ENCODE data around the gene IL1B. TPM values are rescaled to one million over a fixed set of nuclear protein-coding genes. Genes with fewer than 3 reads are reported as not detected.

The IL1B gene
- total and polyA plus RNA-seq, 2 of the 8 experiments (the other 6 are each of a cell fraction or from before 2014, with no cell fraction given) = not detected

DNA sequence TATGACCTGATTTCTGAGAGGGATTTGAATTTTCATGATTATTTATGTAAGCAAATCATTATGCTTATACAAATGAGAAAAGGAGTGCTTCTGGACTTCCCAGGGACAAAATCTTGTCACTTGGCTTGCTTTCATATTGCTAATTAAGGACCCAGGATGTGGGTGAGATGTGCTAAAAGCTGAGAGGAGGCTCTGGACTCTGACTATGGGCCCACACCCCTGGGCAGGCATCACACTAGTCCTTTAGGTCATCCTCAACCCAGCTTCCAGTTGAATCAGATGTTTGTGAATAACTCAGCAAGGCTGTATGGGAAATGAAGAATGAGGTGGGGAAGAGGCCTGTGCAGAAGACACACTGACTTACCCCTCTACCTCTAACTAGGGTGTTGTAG, 11.9 kb downstream of the IL1B start:
- Histone ChIP-seq H2AK5ac (ENCODE audit: low read depth, low read length) (no peak overlapping the region), H3K27me3 (replicated peaks in 1 of 4; ENCODE audit: control insufficient read depth in 3 of 4, extremely low read depth in 1 of 4, insufficient read depth in 3 of 4, low read length in 3 of 4) (peaks cover 0 to 2% (median 0%) of the 10 kb centered on the region in 4 experiments; a peak in 1 of 7 replicates), H4K8ac (ENCODE audit: extremely low read depth, insufficient read depth, low read length) (no peak overlapping the region), H2AFZ (ENCODE audit: low read length) (no peak overlapping the region), H3K9ac (replicated peaks in 1 of 4; ENCODE audit: extremely low read depth in 1 of 4, low read depth in 3 of 4, low read length in 3 of 4) (no peak overlapping the region), H3K79me2 (ENCODE audit: control insufficient read depth in 1 of 2, insufficient read depth in 2 of 2, low read length in 2 of 2) (no peaks in the 10 kb centered on the region), H2BK20ac (ENCODE audit: low read length) (no peak overlapping the region), H3K56ac (replicated peaks; ENCODE audit: insufficient read length, low read depth, low read length) (no peak overlapping the region), H2BK12ac (ENCODE audit: low read depth, low read length) (no peak overlapping the region), H2BK15ac (ENCODE audit: low read length) (no peak overlapping the region), H4K20me1 (replicated peaks in 1 of 2; ENCODE audit: control insufficient read depth in 1 of 2, insufficient read depth in 2 of 2, low read length in 2 of 2) (no peaks in the 10 kb centered on the region), H4K5ac (ENCODE audit: insufficient read length, low read depth, low read length) (no peak overlapping the region), H3K23me2 (ENCODE audit: low read depth, low read length) (no peaks in the 10 kb centered on the region), H3K79me1 (ENCODE audit: low read depth, low read length) (no peaks in the 10 kb centered on the region), H3K18ac (ENCODE audit: extremely low read depth, low read length) (no peak overlapping the region), H3K4me2 (ENCODE audit: insufficient read depth in 1 of 2, low read depth in 2 of 2, low read length in 2 of 2) (no peak overlapping the region), H3K9me3 (ENCODE audit: insufficient read depth in 2 of 2, low read depth in 1 of 2, low read length in 1 of 2) (0 out of 4 replicates have a peak, but pooled peaks cover 0 to 4% of the 10 kb centered on the region in 2 experiments), H3K36me3 (ENCODE audit: control insufficient read depth in 2 of 4, insufficient read depth in 4 of 4, low read length in 3 of 4) (no peaks in the 10 kb centered on the region), H3K23ac (ENCODE audit: insufficient read length) (no peak overlapping the region), H3K4me1 (replicated peaks in 1 of 4; ENCODE audit: control insufficient read depth in 3 of 4, insufficient read depth in 4 of 4, low read length in 3 of 4) (peaks cover 0 to 3% (median 0%) of the 10 kb centered on the region in 4 experiments; a peak in 2 of 7 replicates), H4K91ac (replicated peaks; ENCODE audit: insufficient read length, low read length) (no peak overlapping the region), H2BK120ac (replicated peaks; ENCODE audit: low read depth, low read length) (no peak overlapping the region), H3K27ac (ENCODE audit: low read depth, low read length) (no peak overlapping the region), H2BK5ac (ENCODE audit: low read depth, low read length) (no peak overlapping the region), H3K4me3 (ENCODE audit: extremely low read depth in 1 of 4, insufficient read depth in 2 of 4, low read depth in 3 of 4, low read length in 4 of 4) (no peak overlapping the region), H3K14ac (ENCODE audit: insufficient read length) (no peak overlapping the region), H3K4ac (replicated peaks; ENCODE audit: insufficient read length, low read depth, low read length) (no peak overlapping the region)
- no peak for TF ChIP-seq SUZ12 (IDR thresholded peaks at IDR 0.05; ENCODE audit: low read length)
- no peak for TF ChIP-seq SRF (IDR thresholded peaks at IDR 0.05; ENCODE audit: low read depth, low read length)
- no peak for TF ChIP-seq CBX8 (IDR thresholded peaks at IDR 0.05; ENCODE audit: borderline replicate concordance, low read depth, low read length)
- no peak for TF ChIP-seq CREB1 (IDR thresholded peaks at IDR 0.05)
- no peak for TF ChIP-seq BACH1 (IDR thresholded peaks at IDR 0.05; ENCODE audit: low read length)
- no peak for TF ChIP-seq ZNF274 (IDR thresholded peaks at IDR 0.05; ENCODE audit: borderline replicate concordance, extremely low read depth, low read length)
- TF ChIP-seq POLR2A (IDR thresholded peaks at IDR 0.05; ENCODE audit: control extremely low read depth in 1 of 2, low read depth in 2 of 2, low read length in 2 of 2) = no peak
- TF ChIP-seq KDM1A (IDR thresholded peaks at IDR 0.05; ENCODE audit: borderline replicate concordance, low read length) = no peak
- no peak for TF ChIP-seq TAF7 (optimal IDR thresholded peaks at IDR 0.05; ENCODE audit: borderline replicate concordance, low read depth, low read length)
- no peak for TF ChIP-seq NRF1 (IDR thresholded peaks at IDR 0.05; ENCODE audit: low read depth, low read length)
- TF ChIP-seq TAF1 (IDR thresholded peaks at IDR 0.05; ENCODE audit: low read depth, low read length) = no peak
- TF ChIP-seq TCF12 (IDR thresholded peaks at IDR 0.05; ENCODE audit: low read depth, low read length) = no peak
- TF ChIP-seq BRCA1 (IDR thresholded peaks at IDR 0.05; ENCODE audit: low read depth, low read length) = no peak
- no peak for DNase-seq (ENCODE audit: low read depth in 1 of 2, low spot score in 2 of 2)
- POLR2A ChIA-PET (ENCODE audit: partially characterized antibody) = no interaction called here
- no peak for FAIRE-seq
- CTCF ChIA-PET (ENCODE audit: partially characterized antibody) = interaction anchor here (1.1 kb wide), 1 partner anchor 60 kb away, joined by 3 read pairs; no protein-coding TSS in a partner anchor

Data from H1 (cell line).